GM21367 (cell line): Measurements from ENCODE around the gene FOS.
A peak's percentile ranks its signal among the peaks of the same experiment; 100 is the strongest.
"Not testable (repeated sequence)": the region's sequence is repeated elsewhere in the genome, so short reads cannot be mapped to it uniquely, and the experiment has no call there.

Experiments
- ATAC-seq: cut with Tn5 transposase; IDR thresholded peaks from one replicate; pipeline ENCODE4 v1.9.1; 2021; ENCODE audit not compliant: unreplicated experiment

The FOS gene

DNA sequence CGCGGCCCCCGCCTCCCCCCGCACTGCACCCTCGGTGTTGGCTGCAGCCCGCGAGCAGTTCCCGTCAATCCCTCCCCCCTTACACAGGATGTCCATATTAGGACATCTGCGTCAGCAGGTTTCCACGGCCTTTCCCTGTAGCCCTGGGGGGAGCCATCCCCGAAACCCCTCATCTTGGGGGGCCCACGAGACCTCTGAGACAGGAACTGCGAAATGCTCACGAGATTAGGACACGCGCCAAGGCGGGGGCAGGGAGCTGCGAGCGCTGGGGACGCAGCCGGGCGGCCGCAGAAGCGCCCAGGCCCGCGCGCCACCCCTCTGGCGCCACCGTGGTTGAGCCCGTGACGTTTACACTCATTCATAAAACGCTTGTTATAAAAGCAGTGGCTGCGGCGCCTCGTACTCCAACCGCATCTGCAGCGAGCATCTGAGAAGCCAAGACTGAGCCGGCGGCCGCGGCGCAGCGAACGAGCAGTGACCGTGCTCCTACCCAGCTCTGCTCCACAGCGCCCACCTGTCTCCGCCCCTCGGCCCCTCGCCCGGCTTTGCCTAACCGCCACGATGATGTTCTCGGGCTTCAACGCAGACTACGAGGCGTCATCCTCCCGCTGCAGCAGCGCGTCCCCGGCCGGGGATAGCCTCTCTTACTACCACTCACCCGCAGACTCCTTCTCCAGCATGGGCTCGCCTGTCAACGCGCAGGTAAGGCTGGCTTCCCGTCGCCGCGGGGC, at the start of gene FOS:
Gene FOS (plus strand): TSS at position 407 of the 731 bp plus-strand sequence. CDS start 155 bp downstream, at position 562.
- ATAC-seq, result peak; percentile 65

DNA sequence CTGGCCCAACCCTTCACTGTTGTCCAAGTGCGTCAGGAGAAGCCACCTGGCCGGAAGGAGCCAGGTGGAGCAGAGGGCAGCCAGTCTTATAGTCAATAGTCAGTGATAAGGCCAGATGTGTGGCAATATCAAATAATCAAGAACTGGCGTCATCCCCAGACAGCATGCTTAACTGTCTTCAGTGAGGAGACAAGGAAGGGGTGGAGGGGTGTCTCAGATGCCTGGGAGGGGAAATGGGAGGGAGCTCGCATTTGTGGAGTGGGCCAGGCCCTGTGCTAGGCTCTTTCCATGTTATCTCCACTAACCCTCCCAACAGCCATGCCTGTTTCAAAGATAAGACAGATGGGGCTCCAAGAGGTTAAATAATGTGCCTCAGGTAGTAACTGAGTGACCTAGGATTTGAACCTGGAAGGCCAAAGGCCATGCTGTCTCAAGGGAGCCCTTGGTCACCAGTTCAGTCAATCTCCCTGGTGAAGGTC, 48.9 kb upstream of the FOS start:
- no peak for ATAC-seq

DNA sequence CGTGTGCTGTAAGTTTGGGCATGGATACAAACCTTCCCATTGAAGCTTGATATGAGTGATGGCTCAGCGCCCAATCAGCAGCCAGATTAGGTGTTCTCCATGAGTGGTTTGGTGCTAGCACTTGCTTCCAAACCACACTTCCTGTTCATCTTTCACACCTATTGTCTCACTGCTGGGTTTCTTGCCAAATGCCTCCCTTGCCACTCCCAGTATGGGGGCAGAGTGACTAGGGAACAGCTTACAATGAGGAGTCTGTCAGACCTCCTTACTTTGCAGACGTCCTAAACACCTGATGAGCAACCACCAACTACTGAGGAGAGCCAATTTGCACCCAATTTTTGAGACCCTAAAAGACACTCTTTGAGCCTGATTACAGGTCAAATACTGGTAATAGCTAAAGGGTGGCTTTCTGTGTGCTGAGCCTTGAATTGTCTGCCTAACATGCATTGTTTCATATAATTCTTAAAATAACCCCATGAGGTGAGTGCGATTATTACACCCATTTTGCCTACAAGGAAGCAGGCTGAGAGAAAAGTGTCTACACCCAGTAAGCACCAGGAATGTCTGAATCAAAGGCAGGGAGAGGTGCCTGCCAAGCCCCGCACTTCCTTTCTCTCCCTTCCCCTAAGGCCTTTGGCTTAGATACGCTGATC, 48.4 kb upstream of the FOS start:
- ATAC-seq, result peak; percentile 69

DNA sequence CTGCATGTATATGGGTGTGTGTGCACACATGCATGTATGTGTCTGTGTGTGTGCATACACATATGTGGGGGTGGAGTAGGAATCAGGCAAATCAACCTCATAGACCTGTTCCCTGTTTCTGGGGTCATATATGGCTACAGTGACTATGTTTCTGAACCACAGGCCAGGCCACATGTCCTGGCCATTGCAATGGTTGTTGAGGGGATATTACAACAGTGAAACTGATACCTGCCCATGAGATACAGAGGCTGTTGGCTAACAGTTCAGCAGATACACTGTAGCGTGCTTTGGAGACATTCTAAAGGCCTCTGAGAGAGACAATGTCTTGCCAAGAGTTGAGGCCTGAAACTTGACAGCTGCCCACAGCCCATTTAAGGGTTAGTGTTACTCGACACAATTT, 47.3 kb upstream of the FOS start:
- ATAC-seq, result no peak

DNA sequence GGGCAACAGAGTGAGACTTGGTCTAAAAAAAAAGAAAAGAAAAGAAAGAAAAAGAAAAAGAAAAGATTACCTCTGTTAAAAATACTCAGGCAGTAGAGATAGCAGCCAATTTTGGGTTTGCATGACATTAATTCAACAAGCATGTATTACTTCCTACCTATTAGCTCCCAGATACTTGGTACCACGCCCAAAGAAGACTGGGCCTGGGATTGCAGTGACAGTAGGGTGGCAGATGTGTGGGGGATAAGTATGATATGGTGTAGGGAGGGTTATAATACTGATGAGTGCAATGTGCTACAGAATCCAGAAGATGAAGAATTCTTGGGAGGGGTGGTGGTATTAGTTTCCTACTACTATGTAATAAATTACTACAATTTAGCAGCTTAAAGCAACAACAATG, 46.4 kb upstream of the FOS start:
- ATAC-seq, result no peak

DNA sequence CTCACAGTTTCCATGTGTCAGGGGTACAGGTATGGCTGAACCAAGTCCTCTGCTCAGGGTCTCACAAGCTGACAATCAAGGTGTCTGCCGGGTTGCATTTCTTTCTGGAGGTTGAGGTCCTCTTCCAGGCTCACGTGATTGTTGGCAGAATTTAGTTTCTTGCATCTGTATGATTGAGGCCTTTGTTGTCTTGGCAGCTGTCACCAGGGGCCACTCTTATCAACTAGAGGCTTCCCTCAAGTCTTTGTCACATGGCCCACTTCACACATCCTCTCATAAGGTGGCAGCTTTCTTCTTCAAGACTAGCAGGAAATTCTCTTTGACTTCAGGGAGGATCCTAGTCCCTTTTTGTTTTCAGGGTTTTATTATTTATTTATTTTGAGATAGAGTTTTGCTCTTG, 46.0 kb upstream of the FOS start:
- no peak for ATAC-seq

DNA sequence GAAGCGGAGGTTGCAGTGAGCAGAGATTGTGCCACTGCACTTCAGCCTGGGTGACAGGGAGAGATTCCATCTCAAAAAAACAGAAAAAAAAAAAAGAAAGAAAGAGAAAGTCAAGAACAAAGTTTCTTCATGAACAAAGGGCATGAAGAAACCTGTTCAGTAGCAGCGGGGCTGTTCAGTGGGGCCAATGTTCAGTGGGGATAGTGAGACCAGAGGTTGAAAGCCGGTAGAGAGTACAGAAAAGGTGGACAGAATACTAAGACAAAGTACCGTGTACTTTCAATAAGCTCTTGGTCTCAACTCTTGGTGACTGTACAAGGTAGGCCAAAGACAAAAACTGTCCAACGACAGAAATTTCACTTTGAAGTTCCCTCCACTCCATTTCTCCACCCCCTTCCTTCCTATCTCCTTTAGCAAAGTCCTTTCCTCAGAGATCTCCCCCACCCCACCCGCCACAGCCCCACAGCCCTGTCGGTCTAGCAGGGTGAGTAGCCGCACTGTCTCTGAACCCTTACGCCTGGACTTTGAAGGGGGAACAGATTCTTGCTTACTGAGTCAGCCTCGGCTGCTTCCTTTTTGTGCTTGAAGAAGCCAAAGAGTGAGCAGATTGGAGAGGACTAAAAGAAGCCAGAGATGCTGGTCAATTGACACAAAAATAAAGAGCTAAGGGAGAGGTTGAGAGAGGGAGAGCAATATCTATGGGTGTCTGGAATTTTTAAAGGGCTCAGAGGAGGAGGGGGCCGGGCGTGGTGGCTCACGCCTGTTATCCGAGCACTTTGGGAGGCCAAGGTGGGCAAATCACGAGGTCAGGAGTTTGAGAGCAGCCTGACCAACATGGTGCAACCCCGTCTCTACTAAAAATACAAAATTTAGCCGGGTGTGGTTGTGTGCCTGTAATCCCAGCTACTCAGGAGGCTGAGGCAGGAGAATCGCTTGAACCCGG, 44.2 kb upstream of the FOS start:
- no peak for ATAC-seq

DNA sequence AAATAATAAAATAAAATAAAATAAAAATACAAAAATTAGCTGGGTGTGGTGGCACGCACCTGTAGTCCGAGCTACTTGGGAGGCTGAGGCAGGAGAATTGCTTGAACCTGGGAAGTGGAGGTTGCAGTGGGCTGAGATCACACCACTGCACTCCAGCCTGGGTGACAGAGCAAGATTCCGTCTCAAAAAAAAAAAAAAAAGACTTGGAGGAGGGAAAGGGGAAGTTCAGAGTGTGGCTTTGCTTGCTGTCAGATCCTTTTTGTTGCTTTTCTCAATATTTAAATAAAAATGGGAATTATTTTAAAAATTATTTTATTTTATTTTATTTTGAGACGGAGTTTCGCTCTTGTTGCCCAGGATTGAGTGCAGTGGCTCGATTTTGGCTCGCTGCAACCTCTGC, 43.4 kb upstream of the FOS start:
- ATAC-seq, result not testable (repeated sequence)

DNA sequence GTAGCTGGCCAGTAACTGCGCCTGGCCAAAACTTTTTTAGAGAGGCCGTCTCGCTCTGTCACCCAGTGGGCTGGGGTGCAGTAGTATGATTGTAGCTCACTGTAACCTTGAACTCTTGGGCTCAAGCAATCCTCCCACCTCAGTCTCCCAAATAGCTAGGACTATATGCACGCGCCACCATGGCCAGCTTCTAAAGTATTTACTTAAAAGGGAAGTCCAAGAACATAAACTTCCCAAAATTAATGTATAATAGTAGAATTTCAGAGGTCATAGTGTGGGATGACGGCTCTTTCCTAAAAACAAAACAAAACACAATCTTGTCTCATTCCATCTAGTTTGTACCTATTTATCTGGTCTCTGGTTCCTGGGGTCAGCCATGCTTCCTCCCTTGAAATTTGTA, 42.2 kb upstream of the FOS start:
- no peak for ATAC-seq

DNA sequence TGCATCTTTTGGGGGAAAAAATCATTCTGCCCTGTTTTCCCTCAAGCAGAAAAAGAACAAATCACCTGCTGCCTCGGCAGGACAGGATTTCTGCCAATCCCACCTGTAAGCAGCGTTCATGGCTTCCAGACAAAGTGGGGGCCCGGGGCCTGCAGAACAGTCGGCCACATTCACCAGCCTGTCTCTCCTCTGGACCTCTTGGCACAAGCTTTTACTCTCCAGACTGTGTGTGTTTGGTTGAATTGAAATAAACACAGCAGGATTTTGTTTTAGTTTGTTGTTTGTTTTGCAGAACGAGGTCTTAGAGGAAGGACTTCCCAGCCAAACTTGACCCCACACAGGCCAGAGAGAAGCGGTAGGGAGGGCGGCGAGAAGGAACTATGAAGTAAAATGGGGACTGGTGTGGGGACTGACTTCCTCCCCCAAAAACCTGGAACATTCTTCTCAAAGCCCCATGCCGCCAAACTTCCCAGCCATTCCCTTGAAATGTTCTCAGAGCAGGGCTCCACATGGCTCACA, 41.7 kb upstream of the FOS start:
- ATAC-seq, result no peak

DNA sequence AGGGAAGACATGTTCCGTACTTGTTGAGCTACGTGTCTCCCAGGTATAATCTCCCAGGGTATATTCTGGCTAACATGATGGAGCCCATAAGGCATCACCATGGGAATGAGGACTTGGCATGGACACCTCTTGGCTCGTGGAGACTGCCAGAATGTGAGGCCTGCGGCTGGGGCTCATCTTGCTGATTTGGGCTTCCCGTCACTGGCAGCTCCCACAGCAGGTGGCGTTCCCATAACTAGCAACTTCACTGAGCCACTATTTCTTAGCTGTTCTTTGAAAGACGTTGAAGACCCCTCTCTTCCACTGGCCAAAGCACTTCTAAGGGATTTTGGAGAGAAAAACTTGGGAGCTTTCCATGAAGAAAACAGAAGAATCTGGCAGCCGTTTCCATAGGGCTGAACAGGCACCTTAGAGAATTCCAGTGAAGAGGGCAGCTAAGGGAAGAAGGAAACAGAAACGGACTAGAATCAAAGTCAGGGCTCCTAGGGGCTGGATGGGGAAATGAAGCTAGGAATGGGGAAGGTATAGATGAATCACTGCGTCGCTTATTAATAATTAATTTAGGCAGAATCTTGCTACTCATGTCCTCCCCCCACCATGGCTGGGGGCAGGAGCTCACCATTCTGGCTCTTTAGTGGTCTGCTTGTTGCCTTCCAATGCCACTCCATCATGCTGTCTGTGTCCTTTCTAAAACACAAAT, 39.7 kb upstream of the FOS start:
- no peak for ATAC-seq

DNA sequence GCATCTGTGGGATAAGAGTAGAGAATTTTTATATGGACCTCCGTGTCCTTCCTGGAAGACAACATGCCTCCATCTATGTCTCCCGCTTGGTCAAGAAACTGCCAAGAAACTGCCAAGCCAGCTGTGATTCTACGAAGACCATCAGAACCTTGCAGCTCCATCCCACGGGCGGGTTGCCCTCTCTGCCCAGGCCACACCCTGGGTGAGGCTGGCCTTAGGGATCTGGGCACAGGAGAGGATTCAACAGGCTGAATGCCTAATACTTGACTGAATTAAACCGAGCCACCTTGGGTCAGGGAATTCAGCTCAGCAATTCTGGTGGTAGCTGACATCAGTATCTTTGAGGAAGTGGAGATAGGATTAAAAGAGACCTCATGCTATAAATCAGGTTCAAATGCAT, 37.8 kb upstream of the FOS start:
- no peak for ATAC-seq

DNA sequence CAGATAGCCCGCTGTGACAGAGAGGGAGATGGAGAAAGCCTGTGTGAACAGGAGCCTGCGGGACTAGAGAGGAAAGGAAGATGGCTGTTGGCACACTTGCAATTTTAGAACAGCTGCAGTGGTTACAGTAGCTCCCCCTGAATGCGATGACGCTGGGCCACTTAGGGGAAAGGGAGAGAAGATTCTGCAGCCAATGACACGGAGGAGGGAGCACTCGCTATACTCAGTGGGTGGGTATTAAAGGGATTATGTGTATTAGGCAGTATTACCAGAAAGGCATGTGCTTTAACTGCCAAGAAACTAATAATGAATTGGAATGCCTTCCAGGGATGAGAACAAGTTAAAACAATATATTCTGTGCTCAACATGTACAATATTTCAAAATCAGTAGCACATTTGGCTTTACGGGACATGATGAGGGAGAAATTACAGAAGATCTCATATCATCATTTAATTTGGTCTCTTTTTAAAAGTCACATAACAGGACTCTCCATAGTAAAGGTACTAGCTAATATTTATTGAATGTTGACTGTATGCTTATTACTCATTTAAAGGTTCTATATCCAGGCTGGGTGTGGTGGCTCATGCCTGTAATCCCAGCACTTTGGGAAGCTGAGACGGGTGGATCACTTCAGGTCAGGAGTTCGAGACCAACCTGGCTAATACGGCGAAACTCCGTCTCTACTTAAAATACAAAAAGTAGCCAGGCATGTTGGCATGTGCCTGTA, 35.9 kb upstream of the FOS start:
- ATAC-seq, result no peak

DNA sequence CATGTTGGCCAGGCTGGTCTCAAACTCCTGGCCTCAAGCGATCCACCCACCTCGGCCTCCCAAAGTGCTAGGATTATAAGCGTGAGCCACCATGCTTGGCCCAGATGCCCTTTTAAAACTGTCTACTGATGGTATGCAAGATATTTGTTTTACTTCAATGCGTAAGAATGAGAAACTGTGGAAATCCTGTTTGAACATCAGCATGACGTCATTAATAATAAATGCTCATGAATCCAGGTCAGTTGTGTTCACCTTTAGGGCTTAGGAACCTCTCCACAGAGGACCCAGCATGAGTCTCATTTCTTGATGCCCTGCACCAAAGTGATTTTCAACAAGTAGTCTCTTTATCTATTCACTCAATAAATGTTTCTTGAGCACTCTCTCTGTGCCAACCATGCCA, 34.5 kb upstream of the FOS start:
- no peak for ATAC-seq

DNA sequence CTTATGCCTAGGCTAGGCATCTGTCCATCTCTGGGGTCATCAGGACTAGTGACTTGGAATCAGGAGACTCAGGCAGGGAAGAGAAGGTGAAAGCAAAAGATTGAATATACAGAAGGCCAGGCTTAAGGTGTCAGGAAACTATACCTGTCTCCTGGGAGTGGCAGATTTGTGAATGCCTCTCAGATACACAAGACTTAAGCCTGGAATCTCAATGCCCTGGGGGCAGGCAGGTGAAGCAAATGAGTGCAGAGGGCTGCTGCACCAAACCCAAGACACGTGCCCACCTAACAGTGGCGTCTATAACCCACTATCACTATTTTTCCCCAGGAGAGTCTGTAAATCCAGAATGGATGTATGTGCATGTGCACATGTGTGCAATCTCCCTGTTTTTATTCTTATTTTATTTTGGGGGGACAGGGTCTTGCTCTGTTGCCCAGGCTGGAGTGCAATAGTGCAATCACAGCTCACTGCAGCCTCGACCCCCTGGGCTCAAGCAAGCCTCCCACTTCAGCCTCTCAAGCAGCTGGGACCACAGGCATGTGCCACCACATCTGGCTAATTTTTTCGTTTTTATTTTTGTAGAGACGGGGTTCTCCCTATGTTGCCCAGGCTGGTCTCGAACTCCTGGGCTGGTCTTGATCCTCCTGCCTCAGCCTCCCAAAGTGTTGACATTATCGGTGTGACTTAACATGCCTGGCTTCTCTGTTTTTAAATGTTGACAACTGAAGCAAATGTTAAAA, 31.9 kb upstream of the FOS start:
- no peak for ATAC-seq

DNA sequence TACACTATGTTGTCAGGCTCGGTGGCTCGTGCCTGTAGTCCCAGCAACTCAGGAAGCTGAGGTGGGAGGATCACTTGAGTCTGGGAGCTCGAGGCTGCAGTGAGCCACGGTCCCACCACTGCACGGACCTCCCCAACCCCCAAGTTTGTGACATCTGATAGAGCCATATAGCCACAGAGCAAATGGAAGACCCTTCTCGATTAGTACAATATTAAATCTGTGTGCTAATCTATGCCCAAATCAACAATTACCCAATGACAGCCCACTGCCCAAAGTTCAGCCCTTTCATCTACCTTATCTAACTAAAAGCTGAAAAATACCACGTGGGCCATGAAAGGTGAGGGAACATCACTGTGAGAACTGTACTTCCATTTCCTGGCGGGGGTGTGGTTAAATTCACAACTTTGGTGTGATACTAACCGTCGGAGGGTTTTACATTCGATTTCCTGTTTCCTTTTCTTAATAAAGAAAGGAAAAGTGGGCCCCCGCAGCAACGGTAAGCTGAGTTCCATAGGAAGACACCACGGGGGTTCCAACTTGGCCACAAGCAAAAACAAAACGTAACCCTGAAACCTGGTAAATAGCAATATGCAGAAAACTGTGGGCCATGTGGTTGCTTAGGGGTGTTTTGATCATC, 31.2 kb upstream of the FOS start:
- no peak for ATAC-seq

DNA sequence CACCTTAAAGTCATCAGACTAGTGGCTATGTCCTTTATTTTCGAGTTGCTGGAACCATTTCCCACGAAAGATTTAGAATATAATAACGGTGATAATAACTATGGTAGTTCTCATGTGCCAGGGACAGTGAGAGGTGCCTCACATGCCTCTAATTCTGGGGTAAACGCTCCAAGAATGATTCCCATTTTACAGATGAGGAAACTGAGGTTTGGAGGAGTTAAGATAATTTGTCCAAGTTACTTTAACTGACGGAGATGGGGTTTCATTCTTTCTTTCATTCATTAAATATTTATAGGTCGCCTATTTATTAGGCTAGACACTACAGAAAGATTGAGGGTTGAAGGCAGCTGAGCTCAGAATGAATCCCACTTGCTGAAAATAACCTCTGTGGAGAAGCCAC, 30.7 kb upstream of the FOS start:
- ATAC-seq, result no peak

DNA sequence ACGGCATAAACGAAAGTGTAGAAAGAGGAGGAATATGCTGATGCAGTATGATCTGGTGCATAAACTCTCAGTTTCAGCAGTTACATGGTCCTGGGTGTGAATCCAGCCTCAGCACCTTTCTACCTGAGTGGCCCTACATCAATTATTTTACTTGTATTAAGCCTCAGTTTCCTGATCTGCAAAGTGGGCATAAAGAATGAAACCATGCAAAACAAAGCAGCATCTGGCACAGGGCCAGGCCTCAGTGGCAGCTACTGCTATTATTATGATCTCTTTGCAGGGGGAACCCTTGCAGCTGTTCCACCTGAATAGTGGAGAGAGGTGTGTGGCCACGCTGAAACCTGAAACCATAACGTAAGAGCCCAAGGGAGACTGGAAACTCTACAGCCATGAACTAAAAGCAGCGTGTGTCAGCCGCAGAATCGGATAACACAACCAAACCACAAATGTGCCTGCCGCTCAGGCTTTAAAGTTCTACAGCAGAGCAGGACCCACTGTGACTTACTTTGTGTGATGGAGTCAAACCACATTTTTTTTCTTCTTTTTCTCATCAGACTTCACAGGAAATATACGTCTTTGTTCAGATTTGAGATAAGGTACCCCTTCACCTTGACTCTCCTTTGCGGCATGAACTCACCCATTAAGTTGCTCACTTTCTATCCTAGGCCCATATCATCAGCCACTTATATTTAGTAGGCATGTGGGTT, 29.2 kb upstream of the FOS start:
- ATAC-seq, result peak; percentile 65
